Mesothelial cell of epicardium (in vitro differentiated cells): ENCODE measurements around the gene LSM3. TPM values are rescaled to one million over a fixed set of nuclear protein-coding genes. Genes with fewer than 3 reads are reported as not detected.

Source experiments
- DNase-seq, 2 experiments: peaks; one replicate each; pipeline ENCODE4 v3.0.0; 2021; ENCODE audit warnings: low spot score in 2 of 2; ENCODE audit not compliant: unreplicated experiment in 2 of 2
- H3K27ac Mint-ChIP-seq: 2 replicates; pipeline ENCODE4 v1.8.0; 2021; ENCODE audit warnings: mixed read lengths
- H3K27me3 Mint-ChIP-seq: 2 replicates; pipeline ENCODE4 v1.8.0; 2021; ENCODE audit warnings: low read depth, mixed read lengths
- H3K36me3 Mint-ChIP-seq: 2 replicates; pipeline ENCODE4 v1.8.0; 2021; ENCODE audit warnings: mixed read lengths
- H3K4me1 Mint-ChIP-seq: 2 replicates; pipeline ENCODE4 v1.8.0; 2021; ENCODE audit warnings: mixed read lengths
- H3K4me3 Mint-ChIP-seq: 2 replicates; pipeline ENCODE4 v1.8.0; 2021; ENCODE audit warnings: mild to moderate bottlenecking, moderate library complexity, mixed read lengths
- H3K9me3 Mint-ChIP-seq: 2 replicates; pipeline ENCODE4 v1.8.0; 2021; ENCODE audit warnings: mixed read lengths
- total RNA-seq: library from RNA; stranded (reverse); gene quantifications from 3 replicates; pipeline ENCODE4 v1.2.1, GENCODE V29; 2021
- TF ChIP-seq, protein P1 (sequence below): fragments of 200-600 bp; sonication (generic); IDR thresholded peaks from one replicate; pipeline ENCODE4 v1.5.0; 2021; ENCODE audit warnings: antibody characterized with exemption; ENCODE audit not compliant: unreplicated experiment

The LSM3 gene
- total RNA-seq, 1 donor from 2014 or later, result 9.6 TPM

DNA sequence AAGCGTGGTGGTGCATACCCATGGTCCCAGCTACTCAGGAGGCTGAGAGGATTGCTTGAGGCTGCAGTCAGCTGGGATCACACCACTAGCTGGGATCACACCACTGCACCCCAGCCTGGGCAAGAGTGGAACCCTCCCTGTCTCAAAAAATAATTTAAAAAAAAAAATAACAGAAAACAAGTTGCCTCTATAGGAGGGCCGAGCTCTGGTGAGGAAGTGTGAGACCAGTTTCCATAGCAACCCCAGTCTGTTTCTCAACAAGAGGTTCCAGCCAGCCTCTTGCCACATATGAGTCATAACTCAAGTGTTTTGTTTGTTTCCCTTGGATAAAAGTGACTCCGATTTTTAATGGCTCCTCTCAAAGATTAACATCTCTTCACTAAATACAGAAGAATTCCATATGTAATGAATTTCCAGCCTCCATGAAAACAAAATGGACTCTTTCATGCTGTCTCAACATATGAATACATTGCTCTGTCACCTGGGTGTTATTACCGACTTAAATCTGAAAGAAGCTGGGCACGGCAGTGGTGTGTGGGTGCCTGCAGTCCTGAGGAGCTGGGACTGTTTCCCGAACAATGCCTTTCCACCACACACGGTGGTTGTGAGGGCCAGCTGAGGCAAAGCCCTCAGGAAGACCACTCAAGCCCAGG is 34.1 kb upstream of the LSM3 start:
- TF ChIP-seq, protein P1, sequence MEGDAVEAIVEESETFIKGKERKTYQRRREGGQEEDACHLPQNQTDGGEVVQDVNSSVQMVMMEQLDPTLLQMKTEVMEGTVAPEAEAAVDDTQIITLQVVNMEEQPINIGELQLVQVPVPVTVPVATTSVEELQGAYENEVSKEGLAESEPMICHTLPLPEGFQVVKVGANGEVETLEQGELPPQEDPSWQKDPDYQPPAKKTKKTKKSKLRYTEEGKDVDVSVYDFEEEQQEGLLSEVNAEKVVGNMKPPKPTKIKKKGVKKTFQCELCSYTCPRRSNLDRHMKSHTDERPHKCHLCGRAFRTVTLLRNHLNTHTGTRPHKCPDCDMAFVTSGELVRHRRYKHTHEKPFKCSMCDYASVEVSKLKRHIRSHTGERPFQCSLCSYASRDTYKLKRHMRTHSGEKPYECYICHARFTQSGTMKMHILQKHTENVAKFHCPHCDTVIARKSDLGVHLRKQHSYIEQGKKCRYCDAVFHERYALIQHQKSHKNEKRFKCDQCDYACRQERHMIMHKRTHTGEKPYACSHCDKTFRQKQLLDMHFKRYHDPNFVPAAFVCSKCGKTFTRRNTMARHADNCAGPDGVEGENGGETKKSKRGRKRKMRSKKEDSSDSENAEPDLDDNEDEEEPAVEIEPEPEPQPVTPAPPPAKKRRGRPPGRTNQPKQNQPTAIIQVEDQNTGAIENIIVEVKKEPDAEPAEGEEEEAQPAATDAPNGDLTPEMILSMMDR, result no peak
- H3K36me3 Mint-ChIP-seq, result peaks cover 25% of the 10 kb centered on the region

DNA sequence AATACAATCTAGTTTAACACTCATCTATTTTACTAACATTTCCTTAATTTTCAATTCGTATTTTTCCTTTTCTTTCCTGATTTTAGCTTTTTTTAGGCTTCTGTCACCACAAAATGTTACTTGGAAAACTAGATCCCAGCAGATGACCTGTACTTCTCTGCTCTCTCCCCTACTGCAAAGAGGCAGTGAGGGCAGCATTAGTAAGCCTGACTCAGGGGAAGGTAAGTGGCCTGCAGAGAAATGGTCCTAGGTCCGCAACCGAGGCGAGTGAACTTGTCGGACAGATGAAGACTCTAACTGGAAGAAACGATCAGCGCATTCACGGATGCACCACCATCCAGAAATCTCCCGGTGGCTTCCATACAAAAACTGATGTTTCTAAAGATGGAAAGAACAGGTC is 33.4 kb upstream of the LSM3 start:
- H3K9me3 Mint-ChIP-seq, result no peaks in the 10 kb centered on the region
- no peaks in the 10 kb centered on the region for H3K27me3 Mint-ChIP-seq
- DNase-seq, result peak in 1 of 2 experiments; percentile 29
- TF ChIP-seq, protein P1, result no peak
- H3K4me3 Mint-ChIP-seq, result no peak overlapping the region
- peak overlapping the region; percentile 99 for H3K27ac Mint-ChIP-seq
- H3K4me1 Mint-ChIP-seq, result peaks cover 25% of the 10 kb centered on the region
- peaks cover 24% of the 10 kb centered on the region for H3K36me3 Mint-ChIP-seq

More for the DNA sequence above, 34.1 kb upstream of the LSM3 start:
- no peaks in the 10 kb centered on the region for H3K27me3 Mint-ChIP-seq
- H3K9me3 Mint-ChIP-seq, result no peaks in the 10 kb centered on the region
- peaks cover 25% of the 10 kb centered on the region for H3K4me1 Mint-ChIP-seq
- no peak overlapping the region for H3K4me3 Mint-ChIP-seq
- peak overlapping the region; percentile 99 for H3K27ac Mint-ChIP-seq
- no peak for DNase-seq

DNA sequence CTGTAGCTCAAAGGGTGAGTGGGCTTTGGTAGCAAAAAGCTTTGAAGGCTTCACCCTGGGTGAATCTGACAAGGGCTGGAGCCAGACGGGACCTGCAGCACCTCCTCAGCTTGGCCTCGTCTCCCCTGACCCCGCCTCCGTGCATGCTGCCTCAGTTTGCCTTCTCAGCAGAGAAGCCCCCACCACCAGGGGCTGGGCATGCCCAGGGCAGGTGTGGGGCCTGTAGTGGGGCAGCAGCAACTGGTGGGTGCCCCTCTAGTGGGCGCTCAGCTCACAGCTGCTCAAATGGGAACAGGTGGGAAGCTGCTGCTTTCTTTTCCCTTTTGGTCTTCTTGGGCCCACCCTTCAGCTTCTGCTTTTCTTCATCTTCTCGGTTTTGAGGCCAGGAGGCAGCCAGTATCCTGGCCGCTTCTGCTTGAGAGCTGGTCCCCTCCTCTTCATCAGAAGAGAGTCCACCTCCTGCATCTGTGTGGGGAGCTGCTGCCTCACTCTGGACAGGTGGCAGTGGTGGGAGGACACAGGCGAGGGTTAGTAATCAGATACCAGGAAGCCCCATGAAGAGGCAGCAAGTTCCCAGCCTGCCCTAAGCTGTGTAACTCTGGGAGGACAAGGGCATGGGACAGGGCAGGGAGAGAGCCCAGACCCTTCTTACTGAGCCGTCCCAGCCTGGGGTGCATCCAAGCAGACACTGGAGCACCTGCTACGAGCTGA is 32.8 kb upstream of the LSM3 start:
- DNase-seq, result peak in 1 of 2 experiments; percentile 31
- H3K27me3 Mint-ChIP-seq, result no peaks in the 10 kb centered on the region
- TF ChIP-seq, protein P1, result no peak
- H3K9me3 Mint-ChIP-seq, result no peaks in the 10 kb centered on the region
- H3K4me3 Mint-ChIP-seq, result no peak overlapping the region
- peaks cover 25% of the 10 kb centered on the region for H3K4me1 Mint-ChIP-seq
- H3K27ac Mint-ChIP-seq, result peak overlapping the region; percentile 99
- peaks cover 24% of the 10 kb centered on the region for H3K36me3 Mint-ChIP-seq

DNA sequence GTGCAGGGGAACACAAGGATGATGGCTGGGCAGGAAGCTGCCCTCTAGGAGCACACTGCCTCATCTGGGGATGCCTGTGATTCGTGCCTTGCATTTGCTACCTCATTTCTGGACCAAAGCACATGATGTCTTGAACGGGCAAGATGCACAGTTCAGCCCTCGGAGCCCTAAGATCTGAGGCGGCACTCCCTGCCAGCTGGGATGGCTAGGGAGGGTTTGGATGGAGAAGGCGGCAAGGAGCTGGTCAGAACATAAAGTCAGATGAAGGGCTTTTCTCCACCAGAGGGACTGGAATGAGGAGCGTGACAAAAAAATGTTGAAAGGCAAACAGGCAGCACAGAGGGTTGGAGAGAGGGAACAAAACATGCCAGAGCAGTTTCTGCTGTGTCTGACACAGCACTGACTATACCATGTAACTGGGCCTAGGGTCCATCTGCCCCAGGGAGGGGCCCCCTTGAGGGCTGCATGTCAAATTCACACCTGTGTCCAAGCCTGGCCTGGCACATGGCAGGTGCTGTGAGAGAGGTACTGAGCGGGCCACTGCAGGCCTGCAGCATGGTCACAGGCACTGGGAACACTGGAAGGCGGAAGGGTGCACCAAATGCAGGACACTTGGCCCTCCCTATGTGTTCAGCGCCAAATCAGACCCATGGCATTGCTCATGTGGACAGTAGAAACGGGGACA is 32.1 kb upstream of the LSM3 start:
- H3K36me3 Mint-ChIP-seq, result peaks cover 26% of the 10 kb centered on the region
- no peak overlapping the region for H3K27ac Mint-ChIP-seq
- no peaks in the 10 kb centered on the region for H3K27me3 Mint-ChIP-seq
- peaks cover 25% of the 10 kb centered on the region for H3K4me1 Mint-ChIP-seq
- TF ChIP-seq, protein P1, result no peak
- no peak overlapping the region for H3K4me3 Mint-ChIP-seq
- DNase-seq, result peak in 1 of 2 experiments; percentile 28
- no peaks in the 10 kb centered on the region for H3K9me3 Mint-ChIP-seq

DNA sequence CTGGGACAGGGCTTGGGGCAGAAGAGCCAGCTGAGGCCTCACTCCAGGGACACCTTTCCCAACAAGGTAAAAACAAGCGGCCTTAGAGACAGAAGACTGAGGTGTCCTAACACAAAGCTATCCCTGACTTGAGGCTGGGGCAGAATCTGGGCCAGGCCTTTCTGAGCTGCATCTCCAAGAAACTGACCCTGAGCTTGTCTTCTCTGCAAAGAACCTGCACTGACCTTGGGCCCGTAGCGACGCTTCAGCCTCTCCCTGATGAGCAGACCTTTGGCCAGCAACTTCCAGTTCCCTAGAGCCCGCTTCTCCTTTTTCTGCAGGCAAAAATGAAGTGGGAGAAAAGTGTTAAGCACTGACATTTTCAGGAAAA is 31.6 kb upstream of the LSM3 start:
- peaks cover 25% of the 10 kb centered on the region for H3K4me1 Mint-ChIP-seq
- H3K27me3 Mint-ChIP-seq, result no peaks in the 10 kb centered on the region
- peak in 1 of 2 experiments; percentile 25 for DNase-seq
- peaks cover 22% of the 10 kb centered on the region for H3K36me3 Mint-ChIP-seq
- H3K27ac Mint-ChIP-seq, result no peak overlapping the region
- no peaks in the 10 kb centered on the region for H3K9me3 Mint-ChIP-seq
- TF ChIP-seq, protein P1, result no peak
- no peak overlapping the region for H3K4me3 Mint-ChIP-seq
